ENCODE results near the gene DMRTC2. TPM values are rescaled to one million over a fixed set of nuclear protein-coding genes. Genes with fewer than 3 reads are reported as not detected.

The DMRTC2 gene
- total and polyA plus RNA-seq, 2 of the 8 experiments (the other 6 are each of a cell fraction or from before 2014, with no cell fraction given) = not detected

DNA sequence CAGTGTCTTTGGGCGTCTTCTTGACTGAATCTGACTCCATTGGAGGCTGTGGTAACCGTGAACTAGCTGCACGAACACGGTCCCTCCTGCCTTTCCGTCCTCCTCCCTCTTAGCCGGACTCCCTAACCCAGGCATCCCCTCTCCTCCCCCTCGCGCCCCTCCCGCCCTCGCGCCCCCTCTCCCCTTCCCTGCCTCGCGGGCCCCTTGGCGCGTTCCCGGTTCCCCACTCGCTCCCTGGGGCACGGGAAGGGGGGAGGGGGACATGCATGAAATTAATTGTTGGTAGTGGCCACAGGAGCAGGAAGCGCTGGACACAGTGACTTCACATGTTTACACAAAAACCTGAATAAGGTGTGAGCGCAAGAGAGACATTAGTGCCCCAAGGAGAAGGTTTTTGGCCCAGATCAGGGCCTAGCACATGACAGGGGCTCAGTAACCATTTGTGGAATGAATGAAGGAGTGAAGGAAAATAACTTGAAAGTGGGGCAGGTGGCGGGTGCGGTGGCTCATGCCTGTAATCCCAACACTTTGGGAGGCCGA is 279 bp downstream of the DMRTC2 start:
- no peaks in the 10 kb centered on the region for H3K23me2 ChIP-seq (ENCODE audit: low read depth, low read length)
- ChIA-PET POLR2A (ENCODE audit: partially characterized antibody) (no interaction called here), CTCF (ENCODE audit: partially characterized antibody) (no interaction called here)
- H3K36me3 ChIP-seq (ENCODE audit: control insufficient read depth in 2 of 4, insufficient read depth in 4 of 4, low read length in 3 of 4) = no peaks in the 10 kb centered on the region
- no peak overlapping the region for H3K14ac ChIP-seq (ENCODE audit: insufficient read length)
- 0 out of 2 replicates have a peak overlapping the region, but pooled peaks have one; percentile 65 for H2AK5ac ChIP-seq (ENCODE audit: low read depth, low read length)
- no peak overlapping the region for H3K4me2 ChIP-seq (ENCODE audit: insufficient read depth in 1 of 2, low read depth in 2 of 2, low read length in 2 of 2)
- no peak overlapping the region for H3K23ac ChIP-seq (ENCODE audit: insufficient read length)
- no peaks in the 10 kb centered on the region for H3K79me2 ChIP-seq (ENCODE audit: control insufficient read depth in 1 of 2, insufficient read depth in 2 of 2, low read length in 2 of 2)
- H3K4me3 ChIP-seq (ENCODE audit: extremely low read depth in 1 of 4, insufficient read depth in 2 of 4, low read depth in 3 of 4, low read length in 4 of 4) = no peak overlapping the region
- no peak overlapping the region for H2BK12ac ChIP-seq (ENCODE audit: low read depth, low read length)
- no peak overlapping the region for H3K18ac ChIP-seq (ENCODE audit: extremely low read depth, low read length)
- H3K27ac ChIP-seq (ENCODE audit: low read depth, low read length) = no peak overlapping the region
- H2BK15ac ChIP-seq (ENCODE audit: low read length) = no peak overlapping the region
- H3K79me1 ChIP-seq (ENCODE audit: low read depth, low read length) = no peaks in the 10 kb centered on the region
- 92% methylated on average over 12 of the region's 23 CpGs; no CpG with 5 or more reads in 1 of the 2 experiments for WGBS, 2 experiments (ENCODE audit: extremely low coverage in 1 of 2, insufficient coverage in 1 of 2, insufficient read length in 1 of 2, insufficient replicate concordance in 2 of 2, low coverage in 1 of 2, low lambda C conversion rate in 2 of 2, missing lambda C conversion rate in 1 of 2)
- no peaks in the 10 kb centered on the region for H4K20me1 ChIP-seq (replicated peaks in 1 of 2; ENCODE audit: control insufficient read depth in 1 of 2, insufficient read depth in 2 of 2, low read length in 2 of 2)
- H3K4me1 ChIP-seq (replicated peaks in 1 of 4; ENCODE audit: control insufficient read depth in 3 of 4, insufficient read depth in 4 of 4, low read length in 3 of 4) = no peaks in the 10 kb centered on the region; a peak in 1 of 7 replicates
- no peak overlapping the region for H2BK5ac ChIP-seq (ENCODE audit: low read depth, low read length)
- H4K5ac ChIP-seq (ENCODE audit: insufficient read length, low read depth, low read length) = no peak overlapping the region
- FAIRE-seq (no peak), DNase-seq (ENCODE audit: low read depth in 1 of 2, low spot score in 2 of 2) (no peak)
- H2BK20ac ChIP-seq (ENCODE audit: low read length) = no peak overlapping the region
- H2BK120ac ChIP-seq (replicated peaks; ENCODE audit: low read depth, low read length) = no peak overlapping the region
- H2AFZ ChIP-seq (ENCODE audit: low read length) = no peak overlapping the region
- H4K8ac ChIP-seq (ENCODE audit: extremely low read depth, insufficient read depth, low read length) = no peak overlapping the region; the same call in 1 of the 2 replicates
- H3K56ac ChIP-seq (replicated peaks; ENCODE audit: insufficient read length, low read depth, low read length) = no peak overlapping the region
- H4K91ac ChIP-seq (replicated peaks; ENCODE audit: insufficient read length, low read length) = no peak overlapping the region
- H3K9ac ChIP-seq (replicated peaks in 1 of 4; ENCODE audit: extremely low read depth in 1 of 4, low read depth in 3 of 4, low read length in 3 of 4) = no peak overlapping the region
- peaks cover 2 to 30% of the 10 kb centered on the region in 2 experiments; a peak in 3 of 4 replicates for H3K9me3 ChIP-seq (ENCODE audit: insufficient read depth in 2 of 2, low read depth in 1 of 2, low read length in 1 of 2)
- H3K27me3 ChIP-seq (replicated peaks in 1 of 4; ENCODE audit: control insufficient read depth in 3 of 4, extremely low read depth in 1 of 4, insufficient read depth in 3 of 4, low read length in 3 of 4) = no peaks in the 10 kb centered on the region; a peak in 1 of 7 replicates
- H3K4ac ChIP-seq (replicated peaks; ENCODE audit: insufficient read length, low read depth, low read length) = no peak overlapping the region
- TF ChIP-seq RAD21 (IDR thresholded peaks at IDR 0.05 in 1 of 2, conservative IDR thresholded peaks at IDR 0.05 in 1 of 2; ENCODE audit: low read depth in 2 of 2, low read length in 2 of 2) (no peak), CEBPB (IDR thresholded peaks at IDR 0.05; ENCODE audit: low read depth, low read length) (no peak), SIX5 (IDR thresholded peaks at IDR 0.05; ENCODE audit: low read depth, low read length) (no peak), POU5F1 (IDR thresholded peaks at IDR 0.05; ENCODE audit: low read depth, low read length) (no peak), POLR2AphosphoS5 (IDR thresholded peaks at IDR 0.05; ENCODE audit: low read depth, low read length) (no peak), SP2 (IDR thresholded peaks at IDR 0.05; ENCODE audit: low read length) (no peak), EGR1 (IDR thresholded peaks at IDR 0.05; ENCODE audit: borderline replicate concordance, low read depth, low read length) (no peak), JUND (IDR thresholded peaks at IDR 0.05; ENCODE audit: low read length) (no peak), PHF8 (conservative IDR thresholded peaks at IDR 0.05; ENCODE audit: low read depth, low read length) (no peak)
